ENCODE measurements around the gene DEGS2.
"Not testable (repeated sequence)": the region's sequence is repeated elsewhere in the genome, so short reads cannot be mapped to it uniquely, and the experiment has no call there.

Gene DEGS2

DNA sequence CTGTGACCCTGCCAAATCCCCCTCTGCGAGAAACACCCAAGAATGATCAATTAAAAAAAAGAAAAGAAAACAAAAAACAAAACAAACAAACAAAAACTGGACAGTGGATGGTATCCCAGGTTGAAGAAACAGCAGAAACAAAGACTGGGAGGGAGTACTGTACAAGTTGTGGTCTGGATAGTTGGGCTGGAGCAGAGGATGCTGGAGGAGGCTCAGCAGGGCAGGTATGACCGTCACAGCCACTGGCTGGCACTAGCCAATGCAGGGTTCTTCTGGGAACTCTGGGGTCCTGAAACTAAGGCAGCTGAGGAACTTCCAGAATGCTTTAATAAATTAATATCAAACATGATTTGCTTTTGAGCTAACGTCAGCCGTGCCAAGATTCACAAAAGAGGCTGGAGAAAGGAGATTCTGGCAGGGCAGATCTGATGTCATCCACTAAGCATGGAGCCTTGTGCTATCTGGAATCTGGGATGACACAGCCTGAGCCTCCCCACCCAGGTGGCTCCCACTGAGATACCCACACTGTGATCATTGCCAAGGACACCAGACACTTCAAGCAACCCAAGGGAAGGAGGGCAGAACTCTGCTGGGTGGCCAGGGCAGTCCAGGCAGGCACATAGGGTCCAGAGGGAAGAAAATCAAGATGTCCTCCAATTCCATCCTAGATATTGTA is 22.6 kb upstream of the DEGS2 start:
- DNase-seq; in situ Hi-C loops (cut with MboI; ENCODE audit: low pct_unique_long_range_greater_than_20kb, low sequenced_read_pairs): not testable (repeated sequence)

- DNase-seq; in situ Hi-C loops (cut with MboI; ENCODE audit: low pct_unique_long_range_greater_than_20kb, low sequenced_read_pairs): not testable (repeated sequence)
These were observed 21.2 kb upstream of the DEGS2 start for GRCh38 chr14:100180671-100181070.

GRCh38 chr14:100178691-100179090 is 19.2 kb upstream of the DEGS2 start:
- in situ Hi-C loops (cut with MboI; ENCODE audit: low pct_unique_long_range_greater_than_20kb, low sequenced_read_pairs): no loop called here
- DNase-seq: no peak

DNA sequence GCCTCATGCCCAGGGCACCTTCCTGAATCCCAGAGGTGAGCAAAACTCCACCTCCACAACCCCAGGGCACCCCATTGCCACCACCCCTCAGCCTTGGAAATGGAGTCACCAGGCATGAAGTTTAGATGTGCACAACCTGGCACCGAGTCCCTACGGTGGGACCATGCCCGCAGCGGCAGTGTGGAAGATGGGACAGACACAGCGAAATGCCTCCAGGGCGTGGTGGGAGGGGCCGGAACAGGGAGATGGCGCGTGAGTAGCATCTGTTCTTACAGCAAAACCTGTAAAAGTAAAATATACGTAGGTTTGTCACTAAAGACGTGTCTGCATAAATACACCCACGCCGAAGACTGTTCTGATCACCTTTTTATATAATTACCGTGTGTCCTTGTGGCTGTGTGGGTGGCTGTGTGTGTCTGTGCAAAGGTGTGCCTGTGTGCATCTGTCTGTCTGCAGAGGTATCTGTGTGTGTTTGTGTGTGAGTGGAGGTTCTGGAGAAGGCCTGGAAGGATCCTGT is 17.4 kb upstream of the DEGS2 start:
- in situ Hi-C loops (cut with MboI; ENCODE audit: low pct_unique_long_range_greater_than_20kb, low sequenced_read_pairs): no loop called here
- no peak for DNase-seq

- in situ Hi-C loops (cut with MboI; ENCODE audit: low pct_unique_long_range_greater_than_20kb, low sequenced_read_pairs): no loop called here
- no peak for DNase-seq
These were observed 13.9 kb upstream of the DEGS2 start for GRCh38 chr14:100173353-100173752.

DNA sequence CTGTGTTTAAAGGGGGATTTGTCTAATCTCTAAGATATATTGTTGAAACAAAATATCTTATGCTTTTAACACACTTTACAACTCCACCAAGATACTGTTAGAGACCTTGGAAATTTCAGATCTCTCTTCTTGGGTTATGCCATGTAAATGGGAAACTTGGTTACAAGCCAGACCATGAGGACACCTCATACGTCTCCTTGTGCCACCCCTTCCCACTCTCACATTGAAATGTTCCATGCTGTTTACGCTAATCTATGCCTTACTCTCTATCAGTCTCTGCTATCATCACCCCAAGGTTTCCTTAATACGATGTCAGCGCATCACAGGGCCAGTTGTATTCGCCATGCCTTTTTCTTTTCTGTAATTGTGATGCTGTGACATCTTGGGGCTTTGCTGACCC is 13.4 kb upstream of the DEGS2 start:
- no peak for DNase-seq

GRCh38 chr14:100170880-100171279 is 11.4 kb upstream of the DEGS2 start:
- no peak for DNase-seq
- in situ Hi-C loops (cut with MboI; ENCODE audit: low pct_unique_long_range_greater_than_20kb, low sequenced_read_pairs): no loop called here

More for the DNA sequence above, 13.4 kb upstream of the DEGS2 start:
- in situ Hi-C loops (cut with MboI; ENCODE audit: low pct_unique_long_range_greater_than_20kb, low sequenced_read_pairs): no loop called here

DNA sequence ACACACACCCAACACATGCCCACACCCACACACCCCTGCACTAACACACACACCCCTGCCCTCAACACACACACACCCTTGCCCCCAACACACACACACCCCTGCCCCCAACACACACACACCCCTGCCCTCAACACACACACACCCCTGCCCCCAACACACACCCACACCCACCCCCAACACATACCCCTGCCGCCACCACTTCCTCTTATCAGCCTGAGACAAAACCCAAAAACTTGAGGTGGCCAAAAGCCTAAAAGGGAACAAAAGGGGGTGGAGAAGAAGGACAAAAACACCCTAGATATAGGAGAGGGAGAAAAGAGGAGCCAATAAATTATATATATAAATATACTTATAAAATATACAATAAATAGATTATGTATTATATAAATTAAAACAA is 9.1 kb upstream of the DEGS2 start:
- in situ Hi-C loops (cut with MboI; ENCODE audit: low pct_unique_long_range_greater_than_20kb, low sequenced_read_pairs): no loop called here
- peak; percentile 63 for DNase-seq

DNA sequence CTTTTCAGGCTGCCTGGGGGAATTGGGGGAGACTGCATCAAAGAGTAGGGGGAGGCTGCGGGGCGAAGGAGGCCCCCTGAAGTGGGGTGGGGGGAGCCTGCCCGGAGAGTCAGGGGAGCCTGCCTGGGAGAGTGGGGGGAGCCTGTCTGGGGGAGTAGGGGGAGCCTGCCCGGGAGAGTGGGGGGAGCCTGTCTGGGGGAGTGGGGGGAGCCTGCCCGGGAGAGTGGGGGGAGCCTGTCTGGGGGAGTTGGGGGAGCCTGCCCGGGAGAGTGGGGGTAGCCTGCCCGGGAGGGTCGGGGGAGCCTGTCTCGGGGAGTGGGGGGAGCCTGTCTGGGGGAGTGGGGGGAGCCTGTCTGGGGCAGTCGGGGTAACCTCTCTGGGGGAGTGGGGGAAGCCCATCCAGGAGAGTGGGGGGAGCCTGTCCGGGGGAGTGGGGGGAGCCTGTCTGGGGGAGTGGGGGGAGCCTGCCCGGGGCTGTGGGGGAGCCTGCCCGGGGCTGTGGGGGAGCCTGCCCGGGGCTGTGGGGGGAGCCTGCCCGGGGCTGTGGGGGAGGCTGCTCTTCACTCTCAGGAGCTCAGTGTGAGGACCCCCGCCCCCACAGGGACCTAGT is 6.5 kb upstream of the DEGS2 start:
- DNase-seq: no peak
- in situ Hi-C loops (cut with MboI; ENCODE audit: low pct_unique_long_range_greater_than_20kb, low sequenced_read_pairs): no loop called here

GRCh38 chr14:100165376-100165775 is 5.9 kb upstream of the DEGS2 start:
- DNase-seq: no peak
- in situ Hi-C loops (cut with MboI; ENCODE audit: low pct_unique_long_range_greater_than_20kb, low sequenced_read_pairs): no loop called here

DNA sequence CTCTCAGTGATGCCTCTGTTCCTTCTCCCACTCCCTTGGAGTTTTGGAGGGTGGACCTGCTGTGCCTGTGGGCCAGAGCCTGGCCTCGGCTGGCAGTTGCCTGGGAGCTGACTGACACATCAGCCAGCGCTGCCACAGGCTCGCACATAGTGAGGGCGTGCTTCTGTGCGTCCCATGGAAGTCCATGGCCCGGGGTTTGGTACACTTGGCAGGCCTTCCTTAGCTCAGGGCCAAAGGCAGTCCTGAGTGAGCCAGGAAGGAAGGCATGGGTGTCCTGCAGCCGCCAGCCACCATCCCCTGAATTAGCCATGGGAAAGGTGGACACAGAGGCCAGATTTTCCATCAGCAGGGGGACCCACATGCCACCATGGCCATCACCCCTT is 1.1 kb upstream of the DEGS2 start:
- in situ Hi-C loops (cut with MboI; ENCODE audit: low pct_unique_long_range_greater_than_20kb, low sequenced_read_pairs): no loop called here
- no peak for DNase-seq

DNA sequence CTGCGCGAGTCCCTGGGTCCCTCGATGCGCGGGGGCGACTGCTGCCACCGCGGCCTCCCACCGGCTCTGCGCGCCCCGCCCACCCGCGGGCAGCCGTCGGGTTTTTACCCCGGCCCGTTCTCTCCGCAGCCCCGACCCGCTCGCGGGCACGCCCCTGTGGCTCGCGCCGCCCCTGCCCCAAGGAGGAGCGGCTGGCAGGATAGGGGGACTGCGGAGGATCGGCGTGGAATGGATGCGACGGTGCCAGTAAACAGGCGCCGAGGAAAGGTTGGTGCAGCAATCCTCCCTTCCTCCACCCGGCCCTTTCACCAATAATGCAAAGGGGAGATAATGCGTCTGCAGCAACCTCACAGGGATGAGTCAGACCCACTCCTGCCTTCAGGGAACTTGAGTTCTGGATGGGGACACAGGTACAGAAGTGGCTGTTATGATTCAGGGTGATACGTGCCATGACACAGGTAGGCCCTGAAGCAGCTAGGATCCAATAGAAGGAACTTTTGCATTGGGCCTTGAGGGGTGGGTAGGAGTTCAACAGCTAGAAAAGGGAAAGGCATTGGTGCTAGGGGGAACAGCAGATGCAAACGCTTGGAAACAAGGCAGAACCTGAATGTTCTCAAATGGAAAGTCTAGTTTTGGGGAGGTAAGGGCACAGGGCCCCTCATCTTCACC is 554 bp upstream of the DEGS2 start:
- in situ Hi-C loops (cut with MboI; ENCODE audit: low pct_unique_long_range_greater_than_20kb, low sequenced_read_pairs): no loop called here
- no peak for DNase-seq

DNA sequence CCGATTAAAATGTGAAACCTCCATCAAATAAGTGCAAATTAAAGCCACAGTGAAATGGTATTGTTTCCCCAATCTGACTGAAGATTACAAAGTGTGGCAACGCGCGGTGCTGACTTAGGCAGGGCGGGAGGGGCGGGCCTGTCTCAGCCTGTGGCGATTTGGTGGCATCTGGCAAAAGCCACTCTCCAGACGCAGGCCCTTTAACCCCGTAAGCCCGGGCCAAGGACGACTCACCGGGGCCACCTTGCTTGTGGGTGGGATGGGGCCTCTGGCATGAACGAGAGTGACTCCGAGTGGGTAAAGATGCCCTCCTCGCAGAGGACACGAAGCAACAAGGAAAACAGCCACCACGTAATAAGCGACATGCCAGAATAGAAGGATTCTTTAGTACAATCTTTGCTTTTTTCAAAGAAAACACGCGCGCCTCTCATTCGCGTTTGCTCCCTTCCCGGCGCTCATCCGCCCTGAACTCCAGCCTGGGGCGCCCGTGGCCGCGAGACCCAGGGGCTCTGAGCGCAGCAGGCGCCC is 815 bp downstream of the DEGS2 start:
- in situ Hi-C loops (cut with MboI; ENCODE audit: low pct_unique_long_range_greater_than_20kb, low sequenced_read_pairs): no loop called here
- no peak for DNase-seq

DNA sequence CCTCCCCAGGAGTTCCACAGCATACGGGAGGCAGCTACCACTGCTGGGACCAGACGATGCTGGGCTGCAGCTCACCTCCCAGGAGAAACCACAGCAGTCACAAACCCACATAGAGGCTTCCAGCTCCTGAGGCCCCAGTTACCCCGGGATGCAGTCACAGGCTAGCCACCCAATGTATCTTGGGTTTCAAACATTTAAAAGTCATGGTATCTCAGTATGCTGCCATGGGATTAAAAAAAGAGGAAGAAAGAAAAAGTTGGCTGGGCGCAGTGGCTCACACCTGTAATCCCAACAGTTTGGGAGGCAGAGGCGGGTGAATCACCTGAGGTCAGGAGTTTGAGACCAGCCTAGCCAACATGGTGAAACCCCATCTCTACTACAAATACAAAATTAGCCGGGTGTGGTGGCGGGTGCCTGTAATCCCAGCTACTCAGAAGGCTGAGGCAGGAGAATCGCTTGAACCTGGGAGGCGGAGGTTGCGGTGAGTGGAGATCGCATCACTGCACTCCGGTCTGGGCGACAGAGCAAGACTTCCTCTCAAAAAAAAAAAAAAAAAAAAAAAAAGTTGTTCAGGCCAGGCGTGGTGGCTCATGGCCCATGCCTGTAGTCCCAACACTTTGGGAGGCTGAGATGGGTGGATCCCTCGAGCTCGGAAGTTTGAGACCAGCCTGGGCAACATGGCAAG is 1.8 kb downstream of the DEGS2 start:
- in situ Hi-C loops (cut with MboI; ENCODE audit: low pct_unique_long_range_greater_than_20kb, low sequenced_read_pairs): not testable (repeated sequence)

GRCh38 chr14:100156776-100157175 is 2.7 kb downstream of the DEGS2 start:
- no peak for DNase-seq
- in situ Hi-C loops (cut with MboI; ENCODE audit: low pct_unique_long_range_greater_than_20kb, low sequenced_read_pairs): no loop called here

More for the DNA sequence above, 1.8 kb downstream of the DEGS2 start:
- DNase-seq: not testable (repeated sequence)

DNA sequence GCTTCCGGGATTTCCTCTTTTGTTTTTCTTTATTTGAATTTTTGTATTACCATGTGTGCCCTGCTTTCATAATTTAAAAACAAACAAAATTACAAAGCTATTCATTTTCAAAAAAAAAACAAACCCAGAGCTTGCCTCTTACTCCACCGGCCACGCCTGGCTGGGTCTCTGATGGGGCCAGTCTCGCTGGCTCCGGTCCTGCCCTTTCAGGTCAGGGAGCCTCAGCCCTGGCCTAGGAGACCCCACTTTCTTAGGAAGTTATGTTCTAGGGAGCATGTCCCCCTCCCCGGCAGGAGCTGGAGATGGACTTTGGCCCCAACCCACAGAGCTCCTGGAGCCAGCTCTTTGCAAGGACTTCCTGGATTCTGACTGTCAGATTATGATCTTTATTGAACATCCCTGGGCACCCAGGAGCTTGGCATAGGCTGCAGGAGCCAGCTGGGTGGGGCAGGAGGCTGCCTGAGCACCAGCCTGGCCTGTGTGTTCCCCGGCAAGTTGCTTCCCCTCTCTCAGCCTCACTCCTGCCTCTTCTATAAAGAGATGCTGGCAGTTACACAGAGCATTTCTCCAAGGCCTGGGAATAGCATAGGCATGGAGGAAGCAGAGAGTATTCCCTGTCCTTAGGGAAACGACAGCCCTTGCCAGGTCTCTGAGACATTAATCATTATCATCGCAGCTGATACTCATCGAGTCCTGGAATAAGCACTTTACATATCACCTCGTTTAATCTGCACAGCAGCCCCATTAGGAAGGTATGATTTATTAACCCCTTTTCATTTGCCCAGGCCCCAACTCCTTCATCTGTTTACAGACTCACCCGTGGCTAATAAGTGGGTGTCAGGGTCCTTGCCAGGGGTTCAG is 3.5 kb downstream of the DEGS2 start:
- in situ Hi-C loops (cut with MboI; ENCODE audit: low pct_unique_long_range_greater_than_20kb, low sequenced_read_pairs): no loop called here
- no peak for DNase-seq

GRCh38 chr14:100155049-100155621 is 4.3 kb downstream of the DEGS2 start:
- in situ Hi-C loops (cut with MboI; ENCODE audit: low pct_unique_long_range_greater_than_20kb, low sequenced_read_pairs): no loop called here
- peak; percentile 71 for DNase-seq

- DNase-seq: no peak
- in situ Hi-C loops (cut with MboI; ENCODE audit: low pct_unique_long_range_greater_than_20kb, low sequenced_read_pairs): no loop called here
These were observed 5.9 kb downstream of the DEGS2 start for GRCh38 chr14:100153560-100153959.
